ENCODE data around the gene PDE6D. TPM values are rescaled to one million over a fixed set of nuclear protein-coding genes. Genes with fewer than 3 reads are reported as not detected.

The PDE6D gene
- total and polyA plus RNA-seq, 2 of the 13 experiments (the other 11 are each of a cell fraction or from before 2014, with no cell fraction given): 14.1 to 23.2 TPM

DNA sequence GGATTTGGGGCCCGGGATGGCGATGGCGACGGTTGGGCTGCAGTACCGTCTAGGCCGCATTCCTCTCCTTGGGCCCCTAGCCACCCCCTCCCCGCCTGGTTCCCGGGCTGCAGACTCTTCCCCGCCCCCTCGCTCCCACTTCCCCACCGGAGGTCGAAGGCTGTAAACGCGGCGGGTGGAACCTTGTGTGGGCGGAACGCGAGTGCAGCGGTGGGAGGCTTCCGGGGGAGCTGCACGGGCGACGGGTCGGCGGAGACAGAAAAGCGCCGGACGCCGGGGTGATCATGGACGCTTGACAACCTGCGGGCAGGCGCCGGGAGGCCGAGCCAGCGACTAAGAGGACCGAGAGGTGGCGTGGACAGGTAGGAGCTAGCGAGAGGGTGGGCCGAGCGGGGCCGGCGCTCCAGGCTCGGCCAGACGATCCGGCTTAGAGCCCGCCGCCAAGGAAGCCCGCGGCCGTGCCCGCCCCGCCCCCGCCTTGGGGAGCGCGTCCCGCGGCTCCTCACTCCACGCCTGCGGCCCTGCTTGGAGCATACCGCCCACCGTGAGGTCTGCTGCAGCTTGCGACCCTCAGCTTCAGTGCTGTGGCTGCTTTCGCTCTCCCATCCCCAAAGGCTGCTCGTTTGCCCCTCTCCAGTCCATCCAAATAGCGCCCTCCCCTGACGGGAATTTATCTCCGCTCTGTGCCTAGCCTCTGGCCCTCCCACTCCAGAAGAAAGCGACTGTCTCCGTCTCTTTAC, 5.3 kb upstream of the PDE6D start, which contains the start of gene COPS7B (continued):
- TF ChIP-seq ZNF615 (CRISPR knock-in tag; IDR thresholded peaks at IDR 0.05; ENCODE audit: borderline replicate concordance): 0 out of 2 replicates have a peak, but pooled peaks have one; percentile 27
- peak; percentile 99 for TF ChIP-seq FOXK1 (CRISPR knock-in tag; IDR thresholded peaks at IDR 0.05; ENCODE audit: borderline replicate concordance, low read depth)
- TF ChIP-seq, protein P1, sequence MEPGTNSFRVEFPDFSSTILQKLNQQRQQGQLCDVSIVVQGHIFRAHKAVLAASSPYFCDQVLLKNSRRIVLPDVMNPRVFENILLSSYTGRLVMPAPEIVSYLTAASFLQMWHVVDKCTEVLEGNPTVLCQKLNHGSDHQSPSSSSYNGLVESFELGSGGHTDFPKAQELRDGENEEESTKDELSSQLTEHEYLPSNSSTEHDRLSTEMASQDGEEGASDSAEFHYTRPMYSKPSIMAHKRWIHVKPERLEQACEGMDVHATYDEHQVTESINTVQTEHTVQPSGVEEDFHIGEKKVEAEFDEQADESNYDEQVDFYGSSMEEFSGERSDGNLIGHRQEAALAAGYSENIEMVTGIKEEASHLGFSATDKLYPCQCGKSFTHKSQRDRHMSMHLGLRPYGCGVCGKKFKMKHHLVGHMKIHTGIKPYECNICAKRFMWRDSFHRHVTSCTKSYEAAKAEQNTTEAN (CRISPR knock-in tag; conservative IDR thresholded peaks at IDR 0.05): peak; percentile 73; the same call in 1 of the 2 replicates
- peak; percentile 93; the same call in 1 of the 2 replicates for TF ChIP-seq ZNF430 (CRISPR knock-in tag; IDR thresholded peaks at IDR 0.05)
- TF ChIP-seq WIZ (CRISPR knock-in tag; IDR thresholded peaks at IDR 0.05): peak; percentile 81
- TF ChIP-seq ATM (IDR thresholded peaks at IDR 0.05; ENCODE audit: borderline replicate concordance): no peak
- TF ChIP-seq ZNF101 (CRISPR knock-in tag; IDR thresholded peaks at IDR 0.05; ENCODE audit: borderline replicate concordance, low read depth): peak; percentile 89; the same call in 1 of the 2 replicates
- peak; percentile 72; the same call in 1 of the 2 replicates for TF ChIP-seq ZNF354B (CRISPR knock-in tag; IDR thresholded peaks at IDR 0.05)
- no peak; the same call in 1 of the 2 replicates for TF ChIP-seq FIP1L1 (IDR thresholded peaks at IDR 0.05; ENCODE audit: borderline replicate concordance, insufficient read depth, low read depth, low read length)
- TF ChIP-seq, protein P2, sequence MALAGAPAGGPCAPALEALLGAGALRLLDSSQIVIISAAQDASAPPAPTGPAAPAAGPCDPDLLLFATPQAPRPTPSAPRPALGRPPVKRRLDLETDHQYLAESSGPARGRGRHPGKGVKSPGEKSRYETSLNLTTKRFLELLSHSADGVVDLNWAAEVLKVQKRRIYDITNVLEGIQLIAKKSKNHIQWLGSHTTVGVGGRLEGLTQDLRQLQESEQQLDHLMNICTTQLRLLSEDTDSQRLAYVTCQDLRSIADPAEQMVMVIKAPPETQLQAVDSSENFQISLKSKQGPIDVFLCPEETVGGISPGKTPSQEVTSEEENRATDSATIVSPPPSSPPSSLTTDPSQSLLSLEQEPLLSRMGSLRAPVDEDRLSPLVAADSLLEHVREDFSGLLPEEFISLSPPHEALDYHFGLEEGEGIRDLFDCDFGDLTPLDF (CRISPR knock-in tag; IDR thresholded peaks at IDR 0.05): peak; percentile 86; the same call in 1 of the 2 replicates
- TF ChIP-seq ZFP62 (CRISPR knock-in tag; IDR thresholded peaks at IDR 0.05): no peak
- TF ChIP-seq POLR2G (IDR thresholded peaks at IDR 0.05; ENCODE audit: low read depth, low read length): peak; percentile 82
- no peak for TF ChIP-seq ZNF235 (CRISPR knock-in tag; IDR thresholded peaks at IDR 0.05; ENCODE audit: borderline replicate concordance)
- TF ChIP-seq ZNF616 (CRISPR knock-in tag; IDR thresholded peaks at IDR 0.05; ENCODE audit: low read depth): peak; percentile 85
- peak; percentile 95 for TF ChIP-seq HNRNPK (IDR thresholded peaks at IDR 0.05; ENCODE audit: low read depth, low read length, poor library complexity, severe bottlenecking)
- TF ChIP-seq KAT7 (CRISPR knock-in tag; IDR thresholded peaks at IDR 0.05; ENCODE audit: borderline replicate concordance): peak; percentile 100
- TF ChIP-seq, protein P3, sequence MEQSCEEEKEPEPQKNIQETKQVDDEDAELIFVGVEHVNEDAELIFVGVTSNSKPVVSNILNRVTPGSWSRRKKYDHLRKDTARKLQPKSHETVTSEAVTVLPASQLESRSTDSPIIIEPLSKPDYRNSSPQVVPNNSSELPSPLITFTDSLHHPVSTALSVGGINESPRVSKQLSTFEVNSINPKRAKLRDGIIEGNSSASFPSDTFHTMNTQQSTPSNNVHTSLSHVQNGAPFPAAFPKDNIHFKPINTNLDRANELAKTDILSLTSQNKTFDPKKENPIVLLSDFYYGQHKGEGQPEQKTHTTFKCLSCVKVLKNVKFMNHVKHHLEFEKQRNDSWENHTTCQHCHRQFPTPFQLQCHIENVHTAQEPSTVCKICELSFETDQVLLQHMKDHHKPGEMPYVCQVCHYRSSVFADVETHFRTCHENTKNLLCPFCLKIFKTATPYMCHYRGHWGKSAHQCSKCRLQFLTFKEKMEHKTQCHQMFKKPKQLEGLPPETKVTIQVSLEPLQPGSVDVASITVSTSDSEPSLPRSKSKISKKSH (CRISPR knock-in tag; IDR thresholded peaks at IDR 0.05; ENCODE audit: borderline replicate concordance): peak; percentile 99
- peak; percentile 97 for TF ChIP-seq ZNF563 (CRISPR knock-in tag; IDR thresholded peaks at IDR 0.05)
- TF ChIP-seq MEIS2 (CRISPR knock-in tag; IDR thresholded peaks at IDR 0.05): peak; percentile 96
- TF ChIP-seq ZBTB7A (CRISPR knock-in tag; IDR thresholded peaks at IDR 0.05): peak; percentile 82
- no peak for TF ChIP-seq ZNF207 (IDR thresholded peaks at IDR 0.05; ENCODE audit: borderline replicate concordance)
- TF ChIP-seq, protein P4, sequence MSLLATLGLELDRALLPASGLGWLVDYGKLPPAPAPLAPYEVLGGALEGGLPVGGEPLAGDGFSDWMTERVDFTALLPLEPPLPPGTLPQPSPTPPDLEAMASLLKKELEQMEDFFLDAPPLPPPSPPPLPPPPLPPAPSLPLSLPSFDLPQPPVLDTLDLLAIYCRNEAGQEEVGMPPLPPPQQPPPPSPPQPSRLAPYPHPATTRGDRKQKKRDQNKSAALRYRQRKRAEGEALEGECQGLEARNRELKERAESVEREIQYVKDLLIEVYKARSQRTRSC (CRISPR knock-in tag; IDR thresholded peaks at IDR 0.05; ENCODE audit: low read depth): peak; percentile 78; the same call in 1 of the 2 replicates
- no peak for TF ChIP-seq MBD4 (IDR thresholded peaks at IDR 0.05; ENCODE audit: borderline replicate concordance, low read length)
